AG10803 (cell line): ENCODE measurements around the gene FTH1.
A peak's percentile ranks its signal among the peaks of the same experiment; 100 is the strongest.

ENCODE experiments used
- DNase-seq: peaks from one replicate; pipeline ENCODE4 v3.0.0; 2010; ENCODE audit warnings: low read depth
- H3K4me3 ChIP-seq: 2 replicates; pipeline ENCODE4 v1.5.1; 2011; ENCODE audit warnings: mild to moderate bottlenecking, low read length, control low read depth
- CTCF ChIP-seq: conservative IDR thresholded peaks from 2 replicates; pipeline ENCODE4 v1.5.1; 2011; ENCODE audit warnings: mild to moderate bottlenecking, low read length, control low read depth, inconsistent platforms

FTH1 gene

DNA sequence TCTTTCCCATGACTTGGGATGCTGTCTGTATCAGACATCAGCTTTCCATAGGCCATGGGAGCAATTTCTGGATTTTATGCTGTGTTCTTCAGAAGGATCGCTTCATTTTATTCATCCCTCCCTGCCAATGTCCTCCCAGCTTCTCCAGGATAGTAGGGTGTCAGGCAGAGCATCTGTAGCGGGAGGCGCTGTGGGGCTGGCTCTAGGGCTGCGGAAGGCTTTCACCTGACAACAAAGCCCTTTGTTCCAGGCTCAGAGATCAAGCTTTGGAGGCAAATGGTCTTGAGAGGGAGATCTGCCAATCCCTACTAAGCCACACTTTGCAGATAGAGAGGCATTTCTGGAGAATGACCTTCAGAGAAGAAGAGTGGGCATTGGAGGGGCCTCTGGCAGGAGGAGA is 29.5 kb upstream of the FTH1 start:
- no peak overlapping the region for H3K4me3 ChIP-seq
- DNase-seq, result no peak
- no peak for TF ChIP-seq CTCF

DNA sequence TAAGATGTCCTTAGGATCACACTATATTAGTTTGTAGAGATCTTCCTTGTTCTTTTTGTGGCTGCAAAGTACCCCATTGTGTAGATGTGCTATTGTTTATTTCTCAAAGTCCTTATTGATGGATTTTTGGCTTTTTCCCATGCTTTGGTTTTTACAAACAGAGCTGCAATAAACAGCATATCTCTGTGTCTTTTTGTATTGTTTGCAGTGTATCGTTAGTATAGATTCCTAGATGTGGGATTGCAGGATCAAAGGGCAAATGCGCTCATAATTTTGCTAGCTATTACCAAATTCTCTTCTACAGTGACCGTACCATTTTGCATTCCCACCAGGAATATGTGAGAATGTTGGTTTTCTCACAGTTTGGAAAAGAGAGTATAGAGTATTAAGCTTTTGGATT is 27.5 kb upstream of the FTH1 start:
- no peak for TF ChIP-seq CTCF
- no peak for DNase-seq
- no peak overlapping the region for H3K4me3 ChIP-seq

DNA sequence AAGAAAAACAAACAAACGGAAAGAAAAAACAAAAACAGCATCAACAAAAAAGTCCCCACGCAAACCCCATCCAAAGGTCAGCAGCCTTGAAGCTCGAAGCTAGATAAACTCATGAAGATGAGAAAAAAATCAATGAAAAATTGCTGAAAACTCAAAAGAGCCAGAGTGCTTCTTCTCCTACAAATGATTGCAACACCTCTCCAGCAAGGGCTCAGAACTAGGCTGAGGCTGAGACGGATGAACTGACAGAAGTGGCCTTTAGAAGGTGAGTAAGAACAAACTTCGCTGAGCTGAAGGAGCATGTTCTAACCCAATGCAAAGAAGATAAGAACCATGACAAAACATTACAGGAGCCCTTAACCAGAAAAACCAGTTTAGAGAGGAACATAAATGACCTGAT is 18.4 kb upstream of the FTH1 start:
- no peak overlapping the region for H3K4me3 ChIP-seq
- no peak for DNase-seq
- no peak for TF ChIP-seq CTCF

DNA sequence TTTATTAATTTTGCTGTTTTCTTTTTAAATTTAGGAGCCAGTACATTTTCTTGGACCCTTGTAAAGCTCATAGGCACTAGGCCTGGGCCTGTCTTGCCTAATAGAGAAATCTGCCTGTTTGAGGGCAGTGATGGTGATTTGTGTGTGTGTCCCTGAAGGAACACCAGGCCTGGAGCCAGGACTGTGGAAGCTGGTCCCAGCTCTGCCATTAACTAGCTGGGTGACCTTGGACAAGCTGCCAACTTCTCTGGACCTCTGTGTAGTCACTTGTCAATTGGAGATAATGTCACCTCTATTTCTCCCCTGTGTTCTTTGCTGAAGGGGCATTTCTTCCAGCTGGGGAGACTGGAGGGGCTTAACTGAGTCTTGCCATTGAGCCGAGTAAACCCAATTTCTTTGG is 16.0 kb upstream of the FTH1 start:
- H3K4me3 ChIP-seq, result no peak overlapping the region
- DNase-seq, result no peak
- TF ChIP-seq CTCF, result no peak

- no peak for DNase-seq
- no peak for TF ChIP-seq CTCF
- no peak overlapping the region for H3K4me3 ChIP-seq
These were observed 13.5 kb upstream of the FTH1 start for GRCh38 chr11:61980783-61981541.

- no peak for TF ChIP-seq CTCF
- peak; percentile 70 for DNase-seq
- no peak overlapping the region for H3K4me3 ChIP-seq
These were observed 11.5 kb upstream of the FTH1 start for GRCh38 chr11:61978703-61979661.
